NCI-H345 treated with DMSO at 0.1 percent for 48 hours (cell line): Measurements from ENCODE around the gene SYNDIG1L.

Experiments
- DNase-seq: peaks from one replicate; lab custom pipeline; 2025; ENCODE audit not compliant: unreplicated experiment; lab: John Stamatoyannopoulos, UW

SYNDIG1L gene

GRCh38 chr14:74364271-74364880 is 61.6 kb downstream of the SYNDIG1L start:
- no peak for DNase-seq

DNA sequence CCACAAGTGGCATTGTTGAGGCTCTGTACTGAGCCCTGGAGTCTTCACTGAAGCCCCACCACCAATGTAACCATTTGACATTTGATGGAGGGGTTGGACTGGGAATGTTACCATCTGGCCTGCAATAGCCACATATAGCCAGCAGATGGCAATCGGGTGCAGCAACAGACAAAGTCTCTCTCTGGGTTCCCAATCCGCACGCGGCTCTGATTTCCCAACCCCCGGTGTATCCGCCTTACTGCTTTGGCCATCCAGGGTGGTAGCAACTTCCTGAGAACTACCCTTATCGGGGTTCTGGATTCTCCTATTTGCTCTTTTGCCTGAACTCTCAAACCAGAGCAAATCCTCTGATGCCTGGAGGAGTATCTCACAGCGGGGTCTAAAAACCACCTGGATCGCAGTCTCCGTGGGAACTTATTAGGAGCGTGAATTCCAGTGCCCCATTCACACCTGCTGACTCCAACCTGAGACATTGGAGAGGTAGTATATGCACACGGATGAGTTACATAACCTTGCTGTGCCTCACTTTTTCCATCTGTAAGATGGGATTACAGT is 63.6 kb downstream of the SYNDIG1L start:
- DNase-seq: peak; percentile 44

- no peak for DNase-seq
These were observed 65.8 kb downstream of the SYNDIG1L start for GRCh38 chr14:74360163-74360562.

DNA sequence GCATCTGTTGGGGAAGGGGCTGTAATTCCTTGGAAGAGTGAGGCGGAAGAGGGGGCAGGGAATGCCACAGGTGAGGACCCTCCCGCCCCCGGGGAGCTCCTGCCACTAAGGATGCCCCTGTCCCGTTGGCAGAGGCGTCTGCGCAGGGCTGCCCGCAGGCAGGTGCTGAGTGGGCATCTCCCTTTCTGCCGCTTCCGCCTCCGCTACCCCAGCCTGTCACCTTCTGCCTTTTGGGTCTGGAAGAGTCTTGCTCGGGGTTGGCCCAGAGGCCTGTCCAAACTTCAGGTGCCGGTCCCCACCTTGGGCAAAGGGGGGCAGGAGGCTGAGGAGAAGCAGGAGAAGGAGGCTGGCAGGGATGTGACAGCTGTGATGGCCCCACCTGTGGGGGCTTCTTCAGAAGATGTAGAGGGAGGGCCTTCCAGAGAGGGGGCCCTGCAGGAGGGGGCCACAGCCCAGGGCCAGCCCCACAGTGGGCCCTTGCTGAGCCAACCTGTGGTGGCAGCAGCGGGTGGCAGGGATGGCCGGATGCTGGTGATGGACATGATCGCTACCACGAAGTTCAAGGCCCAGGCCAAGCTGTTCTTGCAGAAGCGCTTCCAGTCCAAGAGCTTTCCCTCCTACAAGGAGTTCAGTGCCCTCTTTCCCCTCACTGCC is 67.7 kb downstream of the SYNDIG1L start:
- DNase-seq: no peak

DNA sequence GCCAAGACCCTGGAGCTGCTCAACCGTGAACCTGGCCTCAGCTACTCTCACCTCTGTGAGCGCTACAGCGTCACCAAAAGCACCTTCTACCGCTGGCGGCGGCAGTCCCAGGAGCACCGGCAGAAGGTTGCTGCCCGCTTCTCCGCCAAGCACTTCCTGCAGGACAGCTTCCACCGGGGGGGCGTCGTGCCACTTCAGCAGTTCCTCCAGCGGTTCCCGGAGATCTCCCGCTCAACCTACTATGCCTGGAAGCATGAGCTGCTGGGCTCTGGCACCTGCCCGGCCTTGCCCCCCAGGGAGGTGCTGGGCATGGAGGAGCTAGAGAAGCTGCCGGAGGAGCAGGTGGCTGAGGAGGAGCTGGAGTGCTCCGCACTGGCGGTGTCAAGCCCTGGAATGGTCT is 68.4 kb downstream of the SYNDIG1L start:
- no peak for DNase-seq

DNA sequence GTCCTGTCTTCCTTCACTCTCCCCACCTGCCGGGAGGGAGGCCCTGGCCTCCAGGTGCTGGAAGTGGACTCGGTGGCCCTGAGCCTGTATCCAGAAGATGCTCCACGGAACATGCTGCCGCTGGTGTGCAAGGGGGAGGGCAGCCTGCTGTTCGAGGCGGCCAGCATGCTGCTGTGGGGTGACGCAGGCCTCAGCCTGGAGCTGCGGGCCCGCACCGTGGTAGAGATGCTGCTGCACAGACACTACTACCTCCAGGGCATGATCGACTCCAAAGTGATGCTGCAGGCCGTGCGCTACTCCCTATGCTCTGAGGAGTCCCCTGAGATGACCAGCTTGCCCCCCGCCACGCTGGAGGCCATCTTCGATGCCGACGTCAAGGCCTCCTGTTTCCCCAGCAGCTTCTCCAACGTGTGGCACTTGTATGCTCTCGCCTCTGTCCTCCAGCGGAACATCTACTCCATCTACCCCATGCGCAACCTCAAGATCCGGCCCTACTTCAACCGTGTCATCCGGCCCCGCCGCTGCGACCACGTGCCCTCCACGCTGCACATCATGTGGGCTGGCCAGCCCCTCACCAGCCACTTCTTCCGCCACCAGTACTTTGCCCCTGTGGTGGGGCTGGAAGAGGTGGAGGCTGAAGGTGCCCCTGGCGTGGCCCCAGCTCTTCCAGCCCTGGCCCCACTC is 69.0 kb downstream of the SYNDIG1L start:
- DNase-seq: no peak
